GM12891 (cell line): Measurements from ENCODE around the gene HRC.

Experiments
- DNase-seq: peaks from one replicate; pipeline ENCODE4 v3.0.0; 2011; ENCODE audit warnings: low spot score; ENCODE audit not compliant: insufficient read length
- FAIRE-seq: peaks from 2 replicates; lab custom pipeline; 2011; peaks lifted over from hg19 to GRCh38; lab: Jason Lieb, UNC
- PAX5 ChIP-seq: IDR thresholded peaks from 2 replicates; pipeline ENCODE4 v1.6.1; 2011; ENCODE audit warnings: low read length, moderate library complexity, mild to moderate bottlenecking; ENCODE audit not compliant: insufficient read depth, severe bottlenecking
- POLR2A ChIP-seq: IDR thresholded peaks from 2 replicates; pipeline ENCODE4 v1.6.1; 2011; ENCODE audit warnings: low read depth, low read length, control low read depth
- POLR2AphosphoS5 ChIP-seq: IDR thresholded peaks from 2 replicates; pipeline ENCODE4 v1.6.1; 2011; ENCODE audit warnings: low read depth, low read length, control low read depth
- POU2F2 ChIP-seq: IDR thresholded peaks from 2 replicates; pipeline ENCODE4 v1.6.1; 2011; ENCODE audit warnings: low read depth, mild to moderate bottlenecking, control low read depth, low read length, moderate library complexity
- SPI1 ChIP-seq: IDR thresholded peaks from 2 replicates; pipeline ENCODE4 v1.6.1; 2011; ENCODE audit warnings: low read depth, low read length, control low read depth
- TAF1 ChIP-seq: IDR thresholded peaks from 2 replicates; pipeline ENCODE4 v1.6.1; 2011; ENCODE audit warnings: low read depth, low read length, control low read depth

HRC gene

GRCh38 chr19:49104229-49104864, 50.8 kb downstream of the HRC start:
- no peak for DNase-seq
- TF ChIP-seq SPI1 (no peak), POLR2A (no peak), POU2F2 (no peak), PAX5 (no peak), TAF1 (no peak)

GRCh38 chr19:49103331-49104085, 51.7 kb downstream of the HRC start:
- FAIRE-seq = no peak

More at GRCh38 chr19:49104229-49104864, 50.8 kb downstream of the HRC start:
- no peak for FAIRE-seq

GRCh38 chr19:49102303-49102702, 52.9 kb downstream of the HRC start:
- no peak for DNase-seq
- no peak for FAIRE-seq
- TF ChIP-seq TAF1 = no peak
- TF ChIP-seq POLR2AphosphoS5 = no peak
- no peak for TF ChIP-seq PAX5
- TF ChIP-seq SPI1 = no peak
- no peak for TF ChIP-seq POLR2A
- TF ChIP-seq POU2F2 = no peak

More at GRCh38 chr19:49103331-49104085, 51.7 kb downstream of the HRC start:
- no peak for DNase-seq
- TF ChIP-seq SPI1 = no peak
- no peak for TF ChIP-seq TAF1
- no peak for TF ChIP-seq POU2F2
- no peak for TF ChIP-seq POLR2A
- TF ChIP-seq POLR2AphosphoS5 = no peak
- TF ChIP-seq PAX5 = no peak
